OCI-LY7 (cell line): ENCODE measurements around the gene NATD1.

Experiments
- EZH2phosphoT487 ChIP-seq: fragments of 200-600 bp; sonication (generic); IDR thresholded peaks from 2 replicates; pipeline ENCODE4 v1.6.1; 2018; ENCODE audit warnings: low read depth, borderline replicate concordance, mild to moderate bottlenecking, mixed run types, antibody characterized with exemption, low read length, moderate library complexity, mixed read lengths
- TF ChIP-seq, protein P1 (sequence below): fragments of 200-600 bp; sonication (generic); conservative IDR thresholded peaks from 2 replicates; pipeline ENCODE4 v1.5.1; 2014; ENCODE audit warnings: mild to moderate bottlenecking, antibody characterized with exemption, low read length, moderate library complexity, mixed read lengths

DNA sequence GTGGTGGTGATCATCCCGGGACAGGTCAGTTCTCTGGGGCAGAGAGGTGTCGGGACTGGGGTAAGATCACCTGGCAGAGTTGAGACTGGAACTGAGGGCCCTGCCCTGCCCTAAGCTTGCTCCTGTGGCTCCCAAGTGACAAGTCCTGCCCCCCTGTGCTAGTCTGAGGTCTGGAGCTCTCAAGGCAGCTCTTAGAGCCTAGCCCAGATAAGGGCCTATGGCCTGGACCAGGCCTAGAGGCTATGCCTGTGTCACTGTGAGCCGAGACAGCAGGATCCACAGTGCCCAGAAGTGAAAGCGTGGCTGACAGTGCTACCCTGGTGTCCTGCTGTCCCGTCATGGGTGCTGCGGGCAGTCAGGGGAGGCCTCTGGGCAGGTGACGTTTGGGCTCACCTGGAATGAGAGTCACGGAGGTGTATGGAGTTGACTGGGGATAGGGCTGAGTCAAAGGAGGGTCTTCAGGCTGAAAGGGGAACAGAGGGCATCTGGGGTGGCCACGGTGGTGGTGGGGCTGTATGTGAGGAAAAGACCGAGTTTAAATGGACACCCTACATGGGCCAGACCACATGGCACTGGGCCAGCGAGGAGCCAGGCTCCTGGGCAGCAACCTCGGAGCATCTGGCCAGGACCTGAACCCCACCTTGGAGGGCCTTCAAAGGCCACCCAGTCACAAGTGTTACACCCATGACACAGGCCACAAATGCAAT, 5.5 kb downstream of the NATD1 start:
- TF ChIP-seq, protein P1, sequence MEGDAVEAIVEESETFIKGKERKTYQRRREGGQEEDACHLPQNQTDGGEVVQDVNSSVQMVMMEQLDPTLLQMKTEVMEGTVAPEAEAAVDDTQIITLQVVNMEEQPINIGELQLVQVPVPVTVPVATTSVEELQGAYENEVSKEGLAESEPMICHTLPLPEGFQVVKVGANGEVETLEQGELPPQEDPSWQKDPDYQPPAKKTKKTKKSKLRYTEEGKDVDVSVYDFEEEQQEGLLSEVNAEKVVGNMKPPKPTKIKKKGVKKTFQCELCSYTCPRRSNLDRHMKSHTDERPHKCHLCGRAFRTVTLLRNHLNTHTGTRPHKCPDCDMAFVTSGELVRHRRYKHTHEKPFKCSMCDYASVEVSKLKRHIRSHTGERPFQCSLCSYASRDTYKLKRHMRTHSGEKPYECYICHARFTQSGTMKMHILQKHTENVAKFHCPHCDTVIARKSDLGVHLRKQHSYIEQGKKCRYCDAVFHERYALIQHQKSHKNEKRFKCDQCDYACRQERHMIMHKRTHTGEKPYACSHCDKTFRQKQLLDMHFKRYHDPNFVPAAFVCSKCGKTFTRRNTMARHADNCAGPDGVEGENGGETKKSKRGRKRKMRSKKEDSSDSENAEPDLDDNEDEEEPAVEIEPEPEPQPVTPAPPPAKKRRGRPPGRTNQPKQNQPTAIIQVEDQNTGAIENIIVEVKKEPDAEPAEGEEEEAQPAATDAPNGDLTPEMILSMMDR = no peak
- no peak for TF ChIP-seq EZH2phosphoT487
